A673 (cell line): ENCODE results near the gene SMIM44.

ENCODE experiments used
- EZH2 ChIP-seq: fragments of 200-600 bp; sonication (generic); IDR thresholded peaks from 2 replicates; pipeline ENCODE4 v1.6.1; 2017; ENCODE audit warnings: borderline replicate concordance, low read depth, mild to moderate bottlenecking, mixed read lengths, antibody characterized with exemption, low read length; ENCODE audit not compliant: poor library complexity, severe bottlenecking
- TF ChIP-seq, protein P1 (sequence below): fragments of 300-800, 200-600 bp; sonication (generic); conservative IDR thresholded peaks from 2 replicates; pipeline ENCODE4 v1.5.1; 2017; ENCODE audit warnings: low read depth, mild to moderate bottlenecking, antibody characterized with exemption, low read length, moderate library complexity, mixed read lengths

DNA sequence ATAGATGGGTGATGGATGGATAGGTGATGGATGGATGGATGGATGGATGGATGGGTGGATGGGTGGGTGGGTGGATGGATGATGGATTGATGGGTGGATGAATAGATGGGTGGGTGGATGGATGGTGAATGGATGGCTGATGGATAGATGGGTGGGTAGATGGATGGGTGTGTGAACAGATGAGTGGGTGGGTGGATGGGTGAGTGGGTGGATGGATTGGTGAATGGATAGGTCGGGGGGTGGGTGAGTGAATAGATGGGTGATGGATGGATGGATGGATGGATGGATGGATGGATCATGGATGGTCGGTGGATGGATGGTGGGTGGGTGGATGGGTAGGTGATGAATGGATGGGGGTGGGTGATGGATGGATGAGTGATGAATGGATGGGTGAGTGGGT, 6.4 kb downstream of the SMIM44 start:
- no peak for TF ChIP-seq EZH2
- TF ChIP-seq, protein P1, sequence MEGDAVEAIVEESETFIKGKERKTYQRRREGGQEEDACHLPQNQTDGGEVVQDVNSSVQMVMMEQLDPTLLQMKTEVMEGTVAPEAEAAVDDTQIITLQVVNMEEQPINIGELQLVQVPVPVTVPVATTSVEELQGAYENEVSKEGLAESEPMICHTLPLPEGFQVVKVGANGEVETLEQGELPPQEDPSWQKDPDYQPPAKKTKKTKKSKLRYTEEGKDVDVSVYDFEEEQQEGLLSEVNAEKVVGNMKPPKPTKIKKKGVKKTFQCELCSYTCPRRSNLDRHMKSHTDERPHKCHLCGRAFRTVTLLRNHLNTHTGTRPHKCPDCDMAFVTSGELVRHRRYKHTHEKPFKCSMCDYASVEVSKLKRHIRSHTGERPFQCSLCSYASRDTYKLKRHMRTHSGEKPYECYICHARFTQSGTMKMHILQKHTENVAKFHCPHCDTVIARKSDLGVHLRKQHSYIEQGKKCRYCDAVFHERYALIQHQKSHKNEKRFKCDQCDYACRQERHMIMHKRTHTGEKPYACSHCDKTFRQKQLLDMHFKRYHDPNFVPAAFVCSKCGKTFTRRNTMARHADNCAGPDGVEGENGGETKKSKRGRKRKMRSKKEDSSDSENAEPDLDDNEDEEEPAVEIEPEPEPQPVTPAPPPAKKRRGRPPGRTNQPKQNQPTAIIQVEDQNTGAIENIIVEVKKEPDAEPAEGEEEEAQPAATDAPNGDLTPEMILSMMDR, result no peak
